HG03439 (cell line): ENCODE measurements around the gene PIGO.
A peak's percentile ranks its signal among the peaks of the same experiment; 100 is the strongest.

Source experiments
- ATAC-seq: cut with Tn5 transposase; IDR thresholded peaks from one replicate; pipeline ENCODE4 v1.9.1; 2021; ENCODE audit warnings: mild to moderate bottlenecking, moderate library complexity; ENCODE audit not compliant: unreplicated experiment

The PIGO gene

DNA sequence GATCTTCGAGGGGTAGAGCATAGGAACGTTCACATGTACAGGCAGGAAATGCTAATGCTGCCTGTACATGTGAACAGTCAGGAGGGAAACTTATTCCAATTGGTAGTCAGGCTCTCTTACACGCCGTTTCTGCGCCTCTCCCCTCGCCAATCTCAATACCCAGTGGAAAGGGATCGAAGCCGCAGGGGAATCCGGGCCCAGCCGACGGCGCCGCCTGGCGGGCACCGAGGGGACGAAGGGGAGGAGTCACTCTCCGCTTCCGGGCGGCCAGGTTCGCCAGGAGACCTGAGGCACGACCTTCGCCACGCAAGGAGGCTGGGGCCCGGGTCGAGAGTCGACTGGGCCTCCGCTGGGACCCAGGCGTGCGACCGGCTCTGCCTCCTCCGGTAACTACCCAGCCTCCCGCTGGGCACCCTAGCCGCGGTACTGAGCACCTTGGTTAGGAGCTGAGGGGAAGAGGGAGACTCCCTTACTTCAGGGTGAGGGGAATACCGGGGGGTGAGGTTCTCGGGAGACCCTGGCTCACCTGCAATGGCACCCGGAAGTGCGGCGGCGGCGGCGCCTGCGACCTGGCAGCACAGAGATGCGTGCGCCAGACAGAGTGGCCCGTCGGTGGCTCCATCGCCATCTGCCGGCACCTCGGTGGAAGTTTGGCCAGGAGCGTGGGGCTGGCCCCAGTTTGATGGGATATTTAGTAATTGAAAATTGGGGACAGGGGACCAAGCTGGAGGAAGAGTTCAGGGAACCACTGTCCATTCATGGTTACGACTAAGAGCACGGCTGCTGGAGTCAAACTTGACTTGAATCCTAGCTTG is at the start of gene PIGO:
TSS of gene PIGO (minus strand) at position 557 of the 815 bp plus-strand sequence. CDS start 1,026 bp downstream, outside the sequence.
- ATAC-seq = peak; percentile 76

DNA sequence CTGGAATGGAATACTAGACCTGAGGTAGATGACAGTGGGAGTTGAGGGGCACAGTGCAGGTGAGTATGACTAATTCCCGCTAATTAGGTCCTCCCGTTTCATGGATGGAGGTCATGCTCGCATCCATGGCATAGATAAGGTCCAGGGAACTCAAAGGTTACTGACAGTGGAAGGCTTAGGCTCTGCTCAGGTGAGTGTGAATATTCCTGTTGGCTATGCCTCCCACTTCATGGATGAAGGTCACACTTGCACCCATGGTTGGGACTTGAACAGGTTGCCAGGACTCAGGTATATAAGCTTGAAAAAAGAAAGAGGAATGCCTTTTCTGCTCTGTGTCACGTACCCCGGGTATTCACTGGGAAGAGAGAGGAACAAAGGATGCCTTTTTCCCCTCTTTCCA is 45.6 kb upstream of the PIGO start:
- ATAC-seq = no peak

DNA sequence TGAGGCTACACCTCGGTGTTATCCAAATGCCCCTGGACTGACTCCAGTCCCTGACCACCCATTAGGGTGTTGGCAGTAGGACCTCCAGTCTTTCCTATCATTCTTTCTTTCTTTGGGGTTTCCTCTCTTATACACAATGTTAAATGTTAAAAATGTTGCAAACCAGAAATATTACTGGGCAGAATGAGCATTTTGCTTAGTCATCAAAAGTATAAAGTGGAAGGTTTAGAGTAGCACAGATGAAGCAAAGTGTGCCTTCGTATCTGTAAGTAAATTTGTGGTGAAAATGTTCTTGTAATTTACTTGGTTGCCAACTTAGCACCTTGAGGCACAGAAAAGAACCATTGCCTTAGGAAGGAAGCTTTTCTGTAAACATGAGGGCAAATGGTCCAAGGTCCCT is 43.7 kb upstream of the PIGO start:
- no peak for ATAC-seq

DNA sequence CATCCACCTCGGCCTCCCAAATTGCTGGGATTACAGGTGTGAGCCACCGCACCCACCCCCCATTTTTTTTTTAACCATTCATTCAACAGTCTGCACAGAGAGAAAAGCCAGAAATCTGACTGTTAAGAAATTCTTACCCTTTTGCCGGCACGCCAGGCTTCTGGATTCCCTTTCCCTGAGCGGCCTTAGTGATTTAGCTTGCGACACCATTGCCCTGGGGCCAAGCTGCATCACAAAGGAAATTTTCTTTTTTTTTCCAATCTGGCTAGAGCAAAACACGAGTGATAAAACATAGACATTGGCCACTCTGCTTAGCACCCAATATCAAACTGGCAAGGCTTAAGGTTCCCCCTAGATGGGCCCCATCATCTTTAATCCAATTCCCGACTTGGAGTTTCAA is 40.5 kb upstream of the PIGO start:
- no peak for ATAC-seq

DNA sequence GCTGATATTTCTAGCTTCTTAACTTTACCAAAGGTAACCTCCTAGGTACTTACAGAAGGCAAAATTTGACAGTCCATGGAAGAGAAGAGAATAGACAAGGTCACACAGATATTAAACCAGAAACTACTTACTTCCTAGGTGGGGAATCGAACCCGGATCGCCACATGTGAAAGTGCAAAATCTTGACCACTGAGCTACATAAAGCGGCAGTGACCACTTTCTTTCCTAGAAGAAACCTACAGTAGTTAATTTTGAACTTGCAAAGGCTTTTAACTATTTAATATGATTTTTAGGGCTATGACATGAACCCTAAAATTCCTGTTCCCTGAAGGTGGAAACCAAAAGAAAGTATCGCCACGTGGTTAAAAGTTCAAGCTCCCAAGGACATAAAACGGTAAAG is 39.6 kb upstream of the PIGO start:
- no peak for ATAC-seq

DNA sequence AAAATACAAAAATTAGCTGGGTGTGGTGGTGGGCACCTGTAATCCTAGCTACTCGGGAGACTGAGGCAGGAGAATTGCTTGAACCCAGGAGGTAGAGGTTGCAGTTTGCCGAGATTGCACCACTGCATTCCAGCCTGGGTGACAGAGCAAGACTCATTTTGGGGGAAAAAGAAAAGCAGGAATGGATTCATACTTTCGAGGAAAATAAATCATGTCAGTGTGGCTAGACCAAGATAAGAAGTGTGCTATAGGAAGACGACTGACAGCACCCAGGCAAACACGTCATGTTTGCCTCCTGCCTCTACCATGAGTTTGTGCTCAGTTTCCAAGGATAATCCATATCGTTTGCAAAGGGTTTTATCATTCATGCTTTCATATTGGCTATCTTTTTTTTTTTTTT is 38.5 kb upstream of the PIGO start:
- no peak for ATAC-seq

DNA sequence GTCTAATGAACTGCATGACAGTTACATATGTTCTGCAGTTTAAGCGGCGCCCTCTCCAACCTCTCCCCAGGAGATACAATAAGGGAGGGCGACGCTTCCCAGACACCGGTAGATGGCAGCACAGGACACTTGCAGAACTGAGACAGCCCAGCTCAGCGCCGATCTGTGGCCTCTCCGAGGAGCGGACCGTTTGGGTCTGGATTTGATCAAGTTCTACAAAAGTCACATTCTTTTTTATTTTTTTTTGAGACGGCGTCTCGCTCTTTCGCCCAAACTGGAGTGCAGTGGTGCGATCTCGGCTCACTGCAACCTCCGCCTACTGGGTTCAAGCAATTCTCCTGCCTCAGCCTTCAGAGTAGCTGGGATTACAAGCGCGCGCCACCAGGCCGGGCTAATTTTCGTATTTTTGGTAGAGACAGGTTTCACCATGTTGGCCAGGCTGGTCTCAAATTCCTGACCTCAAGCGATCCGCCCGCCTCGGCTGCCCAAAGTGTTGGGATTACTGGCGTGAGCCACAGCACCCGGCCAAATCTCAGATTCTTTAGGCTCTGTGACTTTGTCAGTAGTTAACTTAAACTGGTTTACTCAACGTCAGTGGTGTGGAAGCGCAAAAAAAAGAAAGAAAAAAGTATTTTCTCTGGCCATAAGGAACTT is 20.6 kb upstream of the PIGO start:
- peak; percentile 62 for ATAC-seq

DNA sequence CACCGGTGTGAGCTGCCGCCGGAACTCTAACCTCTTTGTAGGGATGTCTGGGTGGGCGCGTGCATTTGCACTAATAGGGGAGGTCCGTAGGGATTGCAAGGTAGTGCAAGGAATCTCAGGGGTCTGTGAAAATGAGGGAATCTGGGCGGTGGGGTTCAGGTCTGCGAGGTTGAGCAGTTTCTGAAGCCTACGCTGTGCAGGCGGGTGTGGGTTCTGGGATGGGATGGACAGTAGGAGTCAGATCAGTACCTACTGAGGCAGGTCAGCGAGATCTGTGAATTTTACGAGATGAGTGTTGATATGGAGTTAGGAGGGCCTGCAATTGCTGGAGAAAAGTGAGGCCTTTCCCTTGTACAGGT is 20.1 kb upstream of the PIGO start:
- peak; percentile 4 for ATAC-seq

DNA sequence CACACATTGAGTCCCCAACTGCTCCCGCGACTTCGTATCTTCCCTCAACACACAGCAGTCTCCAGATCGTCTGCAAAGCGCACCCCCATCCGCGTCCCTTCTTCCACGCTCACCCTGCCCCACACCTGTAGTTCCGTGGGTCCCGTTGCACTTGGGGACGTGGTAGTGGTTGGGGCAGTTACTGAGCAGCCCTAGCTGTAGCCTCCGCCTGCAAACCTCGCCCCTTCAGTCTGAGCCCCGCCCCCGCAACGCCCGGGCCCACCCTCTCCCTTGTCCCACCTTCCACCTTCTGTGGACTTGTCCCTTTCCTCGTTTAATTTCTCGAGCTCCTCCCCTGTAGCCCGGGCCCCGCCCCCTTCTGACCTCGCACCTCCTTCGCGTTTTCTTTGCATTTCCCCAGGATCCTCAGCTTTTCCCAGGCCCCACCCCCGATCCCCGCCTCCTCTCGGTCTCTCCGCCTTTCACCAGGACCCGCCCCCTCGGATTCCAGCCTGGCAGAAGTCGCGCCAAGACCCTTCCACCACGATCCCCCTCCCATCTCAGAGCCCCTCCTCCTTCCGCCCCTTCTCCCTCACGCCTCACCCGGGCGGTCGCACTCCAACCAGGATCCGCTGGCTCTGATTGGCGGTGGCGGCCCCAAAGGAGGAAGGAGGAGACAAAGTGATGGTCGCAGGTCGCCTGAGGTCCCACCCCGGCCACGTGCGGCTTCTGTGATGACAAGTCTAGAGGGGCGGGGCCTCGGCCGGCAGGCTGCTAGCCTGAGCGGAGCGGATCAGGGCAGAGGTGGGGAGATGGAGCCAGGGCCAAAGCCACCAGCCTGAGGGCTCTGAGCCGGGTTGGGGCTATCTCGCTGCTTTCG is 19.5 kb upstream of the PIGO start, which contains the start of gene ATOSB:
TSS of gene ATOSB (minus strand) at position 183 of the 859 bp plus-strand sequence. CDS start 7,588 bp downstream, outside the sequence.
- peak; percentile 52 for ATAC-seq

DNA sequence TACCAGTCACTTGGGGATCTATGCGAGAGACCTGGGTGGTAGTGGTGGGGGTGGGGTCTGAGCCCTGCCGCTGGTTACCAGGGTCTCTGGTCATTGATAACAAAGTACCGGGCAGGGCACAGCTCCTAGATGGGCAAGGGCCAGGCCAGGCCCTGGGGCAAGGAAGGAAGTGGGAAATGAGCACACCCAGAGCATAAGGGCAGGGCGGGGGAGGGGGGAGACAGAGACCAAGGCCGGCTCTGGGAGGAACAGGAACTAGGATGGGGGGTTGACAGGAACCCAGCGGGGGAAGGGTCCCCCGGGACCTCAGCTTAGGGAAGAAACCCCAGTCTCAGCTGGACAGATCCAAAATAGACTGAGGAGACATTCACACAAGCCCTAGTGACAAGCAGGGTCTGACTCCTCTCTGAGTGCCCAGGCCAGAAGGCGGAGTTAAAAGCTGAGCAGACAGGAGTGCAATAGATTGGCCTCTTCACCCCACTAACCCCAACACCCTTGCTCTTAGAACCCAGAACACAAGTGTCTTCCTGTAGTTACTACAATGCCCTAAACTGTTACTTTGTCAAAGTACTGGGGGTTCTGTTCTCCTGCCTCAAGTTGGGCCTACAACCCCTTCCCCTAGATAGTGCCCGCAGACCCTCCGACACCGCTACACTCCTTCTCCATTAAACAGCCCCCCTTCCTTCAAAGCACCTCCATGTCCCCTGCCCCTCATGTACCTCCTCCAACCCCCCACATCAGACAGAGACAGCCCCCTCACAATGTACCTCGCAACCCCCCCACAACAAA is 18.6 kb upstream of the PIGO start:
- no peak for ATAC-seq

DNA sequence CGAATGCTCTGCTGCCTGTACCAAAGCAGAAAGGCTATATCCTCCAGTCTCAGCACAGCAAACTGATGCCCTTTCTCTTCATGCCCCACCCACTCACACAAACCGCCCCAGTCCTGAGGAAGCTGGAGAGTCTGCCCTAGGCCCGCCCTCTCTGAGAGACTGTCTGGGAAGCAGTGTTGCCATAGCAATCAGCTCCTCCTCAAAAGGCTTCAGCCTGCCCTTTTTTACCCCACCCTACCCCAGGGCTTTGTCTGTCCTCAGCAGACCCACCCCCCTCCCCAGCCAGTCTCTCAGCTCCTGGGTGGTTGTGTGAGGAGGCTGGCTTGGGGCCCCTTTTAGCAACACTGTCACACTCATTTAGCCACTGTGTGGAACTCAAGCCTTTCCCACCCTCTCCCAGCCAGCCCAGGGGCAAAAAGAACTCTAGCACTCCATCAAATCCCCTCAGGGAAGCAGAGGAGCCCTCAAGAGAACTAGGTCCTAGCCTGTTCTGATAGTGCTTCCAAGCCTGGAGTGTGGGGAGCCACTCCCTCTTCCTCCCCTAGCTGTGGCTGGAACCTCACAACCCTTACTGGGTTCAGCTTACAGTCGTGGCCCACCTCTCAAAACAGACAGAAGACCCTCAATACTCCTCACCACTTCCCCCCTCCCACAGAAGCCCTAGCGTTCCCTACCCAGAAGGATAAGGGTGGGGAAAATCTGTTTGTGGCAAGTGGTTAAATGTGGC is 17.9 kb upstream of the PIGO start:
- ATAC-seq = no peak

DNA sequence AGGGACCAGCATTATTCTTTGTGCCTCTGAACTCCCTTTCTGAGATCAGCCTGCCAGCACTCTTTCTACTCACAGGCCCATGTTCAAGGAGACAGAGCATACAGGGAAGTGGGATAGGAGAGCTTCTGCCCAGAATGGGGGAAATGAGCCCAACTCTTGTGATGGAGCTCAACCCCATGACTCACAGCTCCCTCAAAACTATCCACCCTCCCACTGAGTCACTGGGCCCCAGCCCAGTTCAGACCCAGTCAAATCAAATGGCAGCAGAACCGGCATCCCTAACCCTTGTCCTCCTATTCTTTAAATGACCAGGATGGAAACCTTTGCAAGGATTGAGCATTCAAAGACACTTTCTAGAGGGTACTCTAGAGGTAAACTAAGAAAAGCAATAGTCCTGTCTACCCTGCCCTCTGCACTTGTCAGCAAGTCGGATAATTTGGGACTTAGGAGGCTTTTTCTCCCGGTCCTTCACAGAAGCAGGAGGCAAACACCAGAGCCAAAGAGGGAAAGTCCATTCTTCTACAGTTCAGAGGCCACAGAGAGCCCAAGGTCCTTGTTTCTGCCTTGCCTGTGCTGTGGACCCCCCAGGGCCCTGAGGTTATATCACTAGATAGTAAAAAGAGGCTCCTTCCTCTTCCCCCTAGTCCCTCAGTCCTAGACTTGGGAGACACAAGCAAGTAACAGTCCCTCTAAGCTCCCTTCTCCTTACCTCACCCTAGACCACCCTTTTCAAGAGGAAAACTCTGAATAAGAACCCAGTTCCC is 16.0 kb upstream of the PIGO start:
- no peak for ATAC-seq

DNA sequence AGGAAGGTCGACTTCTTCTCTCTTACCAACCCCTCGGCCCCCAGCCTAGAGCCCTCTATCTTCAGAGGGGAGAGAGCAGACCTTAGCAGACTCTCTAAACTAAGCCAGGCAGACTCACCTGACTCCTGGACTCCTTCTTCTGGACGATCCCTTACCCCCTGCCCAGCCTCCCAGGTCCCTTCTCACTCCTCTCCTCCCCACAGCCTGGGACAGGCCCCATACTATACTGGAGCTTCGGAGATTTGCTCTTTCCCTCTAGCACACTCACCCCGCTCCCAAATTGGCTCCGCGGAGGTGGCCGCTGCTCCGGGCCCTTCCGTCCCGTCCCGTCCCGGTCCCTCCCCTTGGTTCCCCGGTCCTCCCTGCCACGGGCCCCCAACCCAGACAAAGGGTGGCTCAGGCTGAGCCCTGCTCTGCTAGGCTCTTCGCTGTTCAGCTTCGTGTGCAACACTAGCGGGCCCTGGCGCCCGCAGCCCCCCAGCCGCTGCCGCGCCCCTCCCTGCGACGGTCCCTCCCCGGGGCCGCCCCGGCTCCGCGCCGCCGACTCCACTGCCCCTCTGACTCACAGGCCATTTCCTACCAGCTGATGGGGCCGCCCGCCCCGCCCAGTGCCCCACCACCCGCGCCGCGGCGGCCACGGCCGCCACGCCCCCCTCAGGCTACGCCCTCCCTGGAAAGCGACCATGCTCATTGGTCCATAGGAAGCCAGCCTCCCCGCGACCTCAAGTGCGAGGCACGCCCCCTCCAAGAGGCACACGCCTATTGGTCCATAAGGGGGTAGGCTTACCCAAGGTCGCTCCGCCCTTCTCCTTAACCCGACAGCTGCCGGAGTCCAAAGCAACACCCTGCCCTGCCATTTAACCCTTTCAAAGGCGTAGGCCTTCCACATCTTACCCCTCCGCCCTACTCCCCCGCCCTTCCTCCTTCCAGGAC is 14.9 kb upstream of the PIGO start:
- ATAC-seq = peak; percentile 68

DNA sequence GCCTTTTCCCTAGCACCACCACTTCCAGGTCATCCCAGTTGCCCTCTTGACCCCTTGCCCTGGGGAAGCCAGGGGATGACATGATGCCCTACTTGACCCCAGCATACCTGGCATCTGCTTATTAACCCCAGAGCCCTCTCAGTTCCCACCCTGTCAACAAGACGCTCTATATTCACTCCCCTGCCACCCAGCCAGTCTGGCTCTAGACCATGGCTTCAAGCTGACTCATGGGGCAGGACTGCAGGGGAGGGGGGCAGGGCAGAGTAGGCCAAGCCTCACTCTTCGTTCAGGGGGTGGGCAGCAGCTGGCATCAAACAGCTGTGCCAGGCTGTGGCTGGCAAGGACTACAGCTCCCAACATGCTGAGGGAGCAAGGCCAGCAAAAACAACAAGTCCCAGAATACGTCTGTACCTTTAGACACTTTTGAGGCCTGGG is 14.0 kb upstream of the PIGO start:
- ATAC-seq = no peak

DNA sequence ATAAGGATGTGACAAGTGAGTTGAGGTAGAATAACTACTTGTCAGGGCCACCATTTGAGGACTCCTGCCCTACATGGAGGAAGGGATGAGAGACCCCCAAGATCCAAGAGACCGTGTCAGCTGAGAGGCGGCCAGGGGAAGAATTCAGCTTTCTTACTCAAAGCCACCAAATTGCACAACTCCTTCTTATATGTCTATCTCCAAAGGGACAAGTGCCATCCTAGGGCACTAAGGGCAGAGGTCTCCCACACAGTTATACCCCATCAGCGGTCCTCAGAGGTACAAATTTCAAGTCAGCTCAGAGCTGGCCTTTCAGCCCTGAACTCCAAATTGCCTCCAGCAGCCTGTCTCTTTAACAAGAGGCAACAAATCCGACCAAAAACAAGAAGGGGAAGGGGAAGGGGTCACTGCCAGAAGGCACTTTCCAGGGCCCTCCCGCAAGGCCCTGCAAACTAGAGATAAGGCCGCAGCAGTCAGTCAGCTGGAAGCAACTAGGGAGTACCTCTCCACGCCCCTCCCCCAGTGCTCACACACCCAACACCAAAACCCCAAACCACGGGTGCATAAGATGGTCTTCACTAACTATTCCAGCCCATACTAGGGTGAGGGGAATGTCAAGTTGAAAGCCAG is 12.7 kb upstream of the PIGO start:
- no peak for ATAC-seq

DNA sequence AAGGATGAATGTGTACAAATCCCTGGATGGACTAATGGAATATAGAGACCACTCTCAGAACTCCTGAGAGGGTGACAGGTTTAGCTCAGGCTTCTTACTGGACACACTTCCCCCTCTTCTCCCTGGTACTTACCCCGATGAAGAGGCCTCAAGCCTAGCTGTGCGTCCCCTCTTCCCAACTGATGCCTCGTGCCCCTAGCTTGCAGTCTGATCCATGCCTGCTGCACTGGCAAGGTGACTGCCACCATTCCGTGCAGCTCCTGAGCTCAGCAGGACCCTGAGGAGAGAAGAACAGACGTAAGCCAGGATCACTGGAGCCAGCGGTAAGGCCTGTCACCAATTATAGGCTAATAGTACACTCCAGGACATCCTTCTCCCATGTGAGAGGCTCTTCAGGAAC is 12.1 kb upstream of the PIGO start:
- no peak for ATAC-seq
